K562 (cell line): ENCODE data around the gene TBPL2.

Experiments
- ATF6 ChIP-seq: sonication (generic); formaldehyde crosslinking; IDR thresholded peaks from 2 replicates; pipeline ENCODE4 v1.4.0; 2020; ENCODE audit warnings: mild to moderate bottlenecking, missing genetic modification reagents
- CAMTA2 ChIP-seq: fragments of 250-450 bp; sonication (Bioruptor Pico); conservative IDR thresholded peaks from 2 replicates; pipeline ENCODE4 v1.5.1; 2022
- SMARCE1 ChIP-seq: fragments of 450-650 bp; IDR thresholded peaks from 2 replicates; pipeline ENCODE4 v1.7.1; 2016; ENCODE audit warnings: mild to moderate bottlenecking
- ZBTB26 ChIP-seq: fragments of 450-650 bp; formaldehyde crosslinking; IDR thresholded peaks from 2 replicates; pipeline ENCODE4 v1.4.0; 2022; ENCODE audit warnings: missing genetic modification characterization
- ZNF324 ChIP-seq: fragments of 250-450 bp; sonication (Bioruptor Pico); IDR thresholded peaks from 2 replicates; pipeline ENCODE4 v1.4.0; 2020; ENCODE audit warnings: mild to moderate bottlenecking
- ZNF717 ChIP-seq: fragments of 250-450 bp; sonication (Bioruptor Pico); IDR thresholded peaks from 2 replicates; pipeline ENCODE4 v1.5.0; 2021
- TF ChIP-seq, protein P1 (sequence below): sonication (generic); formaldehyde crosslinking; IDR thresholded peaks from 2 replicates; pipeline ENCODE4 v1.8.1; 2023; ENCODE audit warnings: mild to moderate bottlenecking, missing genetic modification reagents, moderate library complexity
- TF ChIP-seq, protein P2 (sequence below), 3 experiments: IDR thresholded peaks in 2 of 3; conservative IDR thresholded peaks in 1 of 3; 2 replicates each; pipeline ENCODE4 v1.5.1; 2011 to 2012; ENCODE audit warnings: low read length in 3 of 3, mild to moderate bottlenecking in 3 of 3, control low read depth in 2 of 3, improper control_type of control experiment in 1 of 3, inconsistent platforms in 1 of 3, low read depth in 1 of 3, mixed read lengths in 1 of 3, moderate library complexity in 1 of 3; ENCODE audit not compliant: insufficient read depth in 2 of 3

- TF ChIP-seq, protein P1, sequence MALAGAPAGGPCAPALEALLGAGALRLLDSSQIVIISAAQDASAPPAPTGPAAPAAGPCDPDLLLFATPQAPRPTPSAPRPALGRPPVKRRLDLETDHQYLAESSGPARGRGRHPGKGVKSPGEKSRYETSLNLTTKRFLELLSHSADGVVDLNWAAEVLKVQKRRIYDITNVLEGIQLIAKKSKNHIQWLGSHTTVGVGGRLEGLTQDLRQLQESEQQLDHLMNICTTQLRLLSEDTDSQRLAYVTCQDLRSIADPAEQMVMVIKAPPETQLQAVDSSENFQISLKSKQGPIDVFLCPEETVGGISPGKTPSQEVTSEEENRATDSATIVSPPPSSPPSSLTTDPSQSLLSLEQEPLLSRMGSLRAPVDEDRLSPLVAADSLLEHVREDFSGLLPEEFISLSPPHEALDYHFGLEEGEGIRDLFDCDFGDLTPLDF (CRISPR knock-in tag): no peak
- TF ChIP-seq ZNF324 (CRISPR knock-in tag): no peak
- no peak for TF ChIP-seq SMARCE1
- no peak for TF ChIP-seq ATF6
- TF ChIP-seq, protein P2, sequence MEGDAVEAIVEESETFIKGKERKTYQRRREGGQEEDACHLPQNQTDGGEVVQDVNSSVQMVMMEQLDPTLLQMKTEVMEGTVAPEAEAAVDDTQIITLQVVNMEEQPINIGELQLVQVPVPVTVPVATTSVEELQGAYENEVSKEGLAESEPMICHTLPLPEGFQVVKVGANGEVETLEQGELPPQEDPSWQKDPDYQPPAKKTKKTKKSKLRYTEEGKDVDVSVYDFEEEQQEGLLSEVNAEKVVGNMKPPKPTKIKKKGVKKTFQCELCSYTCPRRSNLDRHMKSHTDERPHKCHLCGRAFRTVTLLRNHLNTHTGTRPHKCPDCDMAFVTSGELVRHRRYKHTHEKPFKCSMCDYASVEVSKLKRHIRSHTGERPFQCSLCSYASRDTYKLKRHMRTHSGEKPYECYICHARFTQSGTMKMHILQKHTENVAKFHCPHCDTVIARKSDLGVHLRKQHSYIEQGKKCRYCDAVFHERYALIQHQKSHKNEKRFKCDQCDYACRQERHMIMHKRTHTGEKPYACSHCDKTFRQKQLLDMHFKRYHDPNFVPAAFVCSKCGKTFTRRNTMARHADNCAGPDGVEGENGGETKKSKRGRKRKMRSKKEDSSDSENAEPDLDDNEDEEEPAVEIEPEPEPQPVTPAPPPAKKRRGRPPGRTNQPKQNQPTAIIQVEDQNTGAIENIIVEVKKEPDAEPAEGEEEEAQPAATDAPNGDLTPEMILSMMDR (IDR thresholded peaks at IDR 0.05 in 2 of 3, conservative IDR thresholded peaks at IDR 0.05 in 1 of 3; ENCODE audit: insufficient read depth in 2 of 3, low read depth in 1 of 3, low read length in 3 of 3): no peak
- no peak for TF ChIP-seq CAMTA2
- no peak for TF ChIP-seq ZNF717
- TF ChIP-seq ZBTB26 (CRISPR knock-in tag): no peak
Observed at GRCh38 chr14:55404173-55404854, 36.1 kb downstream of the TBPL2 start.
